GM12873 (cell line): Measurements from ENCODE around the gene UBE4B.

ENCODE experiments used
- TF ChIP-seq, protein P1 (sequence below): IDR thresholded peaks from 2 replicates; pipeline ENCODE4 v1.5.1; 2012; ENCODE audit warnings: low read depth, mild to moderate bottlenecking, moderate library complexity, low read length, control low read depth; ENCODE audit not compliant: insufficient read depth; ENCODE audit errors: missing control alignments

UBE4B gene

DNA sequence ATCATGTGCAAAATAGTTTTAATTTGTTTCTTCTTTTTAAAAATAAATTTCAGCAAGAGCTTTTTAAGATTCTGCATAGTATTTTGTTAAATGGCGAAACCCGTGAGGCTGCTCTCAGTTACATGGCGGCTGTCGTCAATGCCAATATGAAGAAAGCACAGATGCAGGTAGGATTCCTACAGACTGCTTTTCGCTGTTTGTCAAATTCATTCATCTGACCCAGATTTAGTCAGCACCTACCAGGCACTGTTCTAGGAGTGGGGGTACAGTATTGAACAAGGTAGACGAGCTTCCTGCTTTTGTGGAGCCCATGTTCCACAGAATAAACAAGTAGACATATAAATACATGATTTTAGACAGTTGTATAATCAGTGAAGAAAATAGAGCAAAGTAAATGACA lies 99.6 kb downstream of the UBE4B start:
- TF ChIP-seq, protein P1, sequence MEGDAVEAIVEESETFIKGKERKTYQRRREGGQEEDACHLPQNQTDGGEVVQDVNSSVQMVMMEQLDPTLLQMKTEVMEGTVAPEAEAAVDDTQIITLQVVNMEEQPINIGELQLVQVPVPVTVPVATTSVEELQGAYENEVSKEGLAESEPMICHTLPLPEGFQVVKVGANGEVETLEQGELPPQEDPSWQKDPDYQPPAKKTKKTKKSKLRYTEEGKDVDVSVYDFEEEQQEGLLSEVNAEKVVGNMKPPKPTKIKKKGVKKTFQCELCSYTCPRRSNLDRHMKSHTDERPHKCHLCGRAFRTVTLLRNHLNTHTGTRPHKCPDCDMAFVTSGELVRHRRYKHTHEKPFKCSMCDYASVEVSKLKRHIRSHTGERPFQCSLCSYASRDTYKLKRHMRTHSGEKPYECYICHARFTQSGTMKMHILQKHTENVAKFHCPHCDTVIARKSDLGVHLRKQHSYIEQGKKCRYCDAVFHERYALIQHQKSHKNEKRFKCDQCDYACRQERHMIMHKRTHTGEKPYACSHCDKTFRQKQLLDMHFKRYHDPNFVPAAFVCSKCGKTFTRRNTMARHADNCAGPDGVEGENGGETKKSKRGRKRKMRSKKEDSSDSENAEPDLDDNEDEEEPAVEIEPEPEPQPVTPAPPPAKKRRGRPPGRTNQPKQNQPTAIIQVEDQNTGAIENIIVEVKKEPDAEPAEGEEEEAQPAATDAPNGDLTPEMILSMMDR, result no peak

DNA sequence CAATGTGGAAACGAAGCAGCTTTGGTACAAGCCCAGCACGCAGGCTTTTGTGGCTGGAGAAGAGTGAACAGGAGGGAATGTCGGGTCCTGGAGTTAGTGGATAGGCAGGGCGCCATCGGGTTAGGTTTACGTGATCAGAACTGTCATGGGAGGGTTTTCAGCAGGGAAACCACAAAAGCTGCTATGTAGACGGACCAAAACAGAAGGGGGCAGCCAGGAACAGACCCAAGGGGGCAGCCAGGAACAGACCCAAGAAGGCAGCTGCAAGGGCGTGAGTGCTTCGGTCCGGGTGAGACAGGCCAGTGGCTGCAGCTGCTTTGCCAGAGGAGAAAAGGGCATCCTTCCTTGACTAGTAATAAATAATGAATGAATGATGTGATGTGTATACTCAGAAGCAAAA lies 100.1 kb downstream of the UBE4B start:
- TF ChIP-seq, protein P1, result no peak

DNA sequence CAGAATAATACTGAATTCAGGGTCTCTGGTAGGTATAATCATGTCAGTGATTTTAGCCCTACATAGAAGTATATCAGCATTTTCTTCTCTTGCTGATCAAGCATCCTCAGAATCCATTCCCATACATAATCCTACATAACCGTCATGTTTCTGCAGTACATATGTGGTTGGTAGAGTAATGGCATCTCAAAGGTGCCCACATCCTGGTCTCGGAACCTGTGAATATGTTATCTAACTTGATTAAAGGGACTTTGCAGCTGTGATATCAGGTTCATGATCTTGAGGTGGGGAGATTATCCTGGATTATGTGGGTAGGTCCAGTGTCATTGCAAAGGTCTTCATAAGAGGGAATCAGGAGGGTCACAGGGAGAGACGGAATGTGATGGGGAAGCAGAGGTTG lies 108.2 kb downstream of the UBE4B start:
- TF ChIP-seq, protein P1, result no peak

DNA sequence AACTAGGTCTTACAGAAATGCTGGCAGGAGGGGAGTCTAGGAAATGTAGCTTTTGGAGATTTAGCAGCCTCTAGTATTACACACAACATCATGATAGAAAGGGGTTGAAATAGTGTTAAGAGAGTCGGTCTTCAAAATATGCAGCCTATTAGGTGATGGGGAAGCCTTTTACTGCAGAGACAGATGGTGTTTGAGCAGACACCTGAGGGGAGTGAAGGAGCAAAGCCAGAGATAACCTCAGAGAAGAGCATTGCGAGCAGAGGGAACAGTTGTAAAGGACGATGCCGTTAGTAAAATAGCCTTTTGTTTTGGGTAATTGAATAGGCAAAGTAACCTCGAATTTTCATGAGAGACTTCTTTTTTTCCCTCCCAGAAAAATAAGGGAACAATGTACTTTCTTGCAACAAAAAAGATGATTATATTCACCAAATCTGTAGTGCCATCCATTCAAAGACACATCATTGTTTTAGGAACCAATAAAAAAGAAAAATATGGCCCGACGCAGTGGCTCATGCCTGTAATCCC lies 111.3 kb downstream of the UBE4B start:
- TF ChIP-seq, protein P1, result no peak

DNA sequence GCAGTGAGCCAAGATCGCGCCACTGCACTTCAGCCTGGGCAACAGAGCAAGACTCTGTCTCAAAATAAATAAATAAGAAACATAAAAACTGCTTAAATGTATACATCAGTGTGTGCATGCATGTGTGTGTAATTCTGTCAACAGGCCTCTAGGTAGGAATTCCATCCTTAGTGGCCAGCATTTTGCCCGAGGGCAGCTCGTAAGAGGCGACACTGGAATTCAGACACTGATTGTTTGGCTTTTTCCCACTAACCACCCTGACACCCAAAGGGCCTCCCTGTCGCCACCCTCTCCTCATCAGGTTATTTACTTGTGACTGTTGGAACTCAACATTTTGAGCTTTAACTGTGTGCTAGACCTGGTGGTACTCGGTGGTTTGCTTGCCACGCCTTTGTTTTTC lies 113.6 kb downstream of the UBE4B start:
- TF ChIP-seq, protein P1, result no peak

DNA sequence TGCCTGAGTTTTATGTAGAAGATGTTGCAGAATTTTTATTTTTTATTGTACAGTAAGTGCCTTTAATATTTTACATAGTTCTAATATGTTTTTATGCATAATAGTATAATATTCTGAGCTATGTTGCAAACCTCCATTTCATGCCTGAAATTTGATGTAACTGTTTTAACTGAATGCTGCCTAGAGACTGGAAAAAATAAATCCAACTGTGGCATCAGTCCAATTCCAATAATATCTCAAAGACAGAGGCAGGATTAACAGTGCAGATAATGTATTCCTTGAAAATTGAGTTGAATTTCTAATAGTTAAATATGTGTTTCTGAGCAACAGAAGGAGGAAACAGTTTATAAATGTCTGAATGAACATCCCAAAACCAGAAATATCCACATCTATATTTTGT lies 116.5 kb downstream of the UBE4B start:
- TF ChIP-seq, protein P1, result no peak

DNA sequence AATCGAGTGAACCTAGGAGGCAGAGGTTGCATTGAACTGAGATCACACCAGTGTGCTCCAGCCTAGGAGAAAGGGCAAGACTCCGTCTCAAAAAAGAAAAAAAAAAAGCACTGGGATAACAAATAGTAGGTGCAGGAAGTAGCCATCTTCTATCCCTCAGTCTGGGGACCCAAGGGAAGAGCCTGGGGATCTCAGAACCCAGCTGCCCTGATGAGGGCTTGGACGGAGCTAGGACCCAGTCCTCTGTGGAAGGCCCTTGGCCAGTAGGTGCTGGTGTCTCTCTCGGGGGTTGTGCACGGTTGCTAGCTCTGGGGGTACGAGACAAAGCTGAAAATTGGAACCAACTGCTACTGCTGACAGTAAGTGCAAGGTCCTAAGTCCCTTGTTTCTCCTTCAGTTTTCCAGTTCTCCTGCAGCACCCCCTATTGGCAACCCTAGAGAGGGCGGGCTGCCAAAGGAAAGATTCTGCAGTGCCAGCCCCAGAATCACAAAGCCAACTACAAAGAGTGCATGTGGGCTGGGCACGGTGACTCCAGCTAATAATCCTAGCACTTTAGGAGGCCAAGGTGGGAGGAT lies 120.0 kb downstream of the UBE4B start:
- TF ChIP-seq, protein P1, result peak; percentile 78
